Body of pancreas (tissue), 4 donors: ENCODE data around the gene POT1. TPM values are rescaled to one million over a fixed set of nuclear protein-coding genes. Genes with fewer than 3 reads are reported as not detected.

Source experiments
- ATAC-seq: fragments of 150-250 bp; one replicate; pipeline ENCODE4 v1.9.1; 2016
- DNase-seq, 4 donors: peaks; one replicate each; pipeline ENCODE4 v3.0.0-alpha.2; 2019
- H3K27ac ChIP-seq, 4 donors: fragments of 200-600 bp; sonication (generic); 1 replicate in 3 of 4; 2 replicates in 1 of 4; pipeline versions ENCODE4 v1.5.1 to v1.6.1; 2016 to 2019; ENCODE audit warnings: mild to moderate bottlenecking in 1 of 4, mixed read lengths in 1 of 4, moderate library complexity in 1 of 4
- H3K27me3 ChIP-seq, 2 donors: fragments of 200-600 bp; sonication (generic); one replicate each; pipeline ENCODE4 v1.6.0; 2016; ENCODE audit warnings: mild to moderate bottlenecking in 1 of 2
- H3K36me3 ChIP-seq, 2 donors: fragments of 200-600 bp; sonication (generic); replicated peaks in 1 of 2; 2 replicates each; pipeline ENCODE4 v1.5.1; 2016; ENCODE audit warnings: low read depth in 2 of 2; ENCODE audit not compliant: insufficient read depth in 1 of 2
- H3K4me1 ChIP-seq: fragments of 200-600 bp; sonication (generic); one replicate; pipeline ENCODE4 v1.6.0; 2016
- H3K4me3 ChIP-seq, 2 donors: fragments of 200-600 bp; sonication (generic); 1 replicate in 1 of 2; 2 replicates in 1 of 2; pipeline ENCODE4 v1.5.1; 2016 to 2019
- H3K9me3 ChIP-seq, 3 donors: fragments of 200-600 bp; sonication (generic); 1 replicate in 2 of 3; 2 replicates in 1 of 3; pipeline ENCODE4 v1.5.1; 2016
- POLR2A ChIP-seq, 3 donors: fragments of 450-650 bp; IDR thresholded peaks; one replicate each; pipeline ENCODE4 v1.6.1; 2016; ENCODE audit warnings: antibody characterized with exemption in 3 of 3, mild to moderate bottlenecking in 2 of 3
- whole genome bisulfite sequencing, 2 donors: methylation state at CpG; one replicate each; pipeline ENCODE4 v1.1.5; 2017; 5-methylcytosine and 5-hydroxymethylcytosine counted together
- intact Hi-C: fragments of 100-400 bp; cut with DNase I; formaldehyde crosslinking; loops from one replicate; pipeline ENCODE4 v1.15.1; 2023
- total RNA-seq, 2 donors: library from RNA; depleted of rRNA; stranded (reverse); fragments of >200 nt; gene quantifications; one replicate each; pipeline ENCODE4 v1.1.0, GENCODE V29; 2016
- TF ChIP-seq, protein P1 (sequence below), 7 experiments: fragments of 450-650 bp in 4 of 7; fragments of 200-600 bp in 3 of 7; sonication (generic) in 3 of 7; IDR thresholded peaks; one replicate each; pipeline ENCODE4 v1.5.1; 2016 to 2019; ENCODE audit warnings: antibody characterized with exemption in 7 of 7

POT1 gene
- total RNA-seq, 2 donors from 2014 or later = 3.3 to 5.4 TPM

- TF ChIP-seq POLR2A (IDR thresholded peaks at IDR 0.05) = no peak
- TF ChIP-seq, protein P1, sequence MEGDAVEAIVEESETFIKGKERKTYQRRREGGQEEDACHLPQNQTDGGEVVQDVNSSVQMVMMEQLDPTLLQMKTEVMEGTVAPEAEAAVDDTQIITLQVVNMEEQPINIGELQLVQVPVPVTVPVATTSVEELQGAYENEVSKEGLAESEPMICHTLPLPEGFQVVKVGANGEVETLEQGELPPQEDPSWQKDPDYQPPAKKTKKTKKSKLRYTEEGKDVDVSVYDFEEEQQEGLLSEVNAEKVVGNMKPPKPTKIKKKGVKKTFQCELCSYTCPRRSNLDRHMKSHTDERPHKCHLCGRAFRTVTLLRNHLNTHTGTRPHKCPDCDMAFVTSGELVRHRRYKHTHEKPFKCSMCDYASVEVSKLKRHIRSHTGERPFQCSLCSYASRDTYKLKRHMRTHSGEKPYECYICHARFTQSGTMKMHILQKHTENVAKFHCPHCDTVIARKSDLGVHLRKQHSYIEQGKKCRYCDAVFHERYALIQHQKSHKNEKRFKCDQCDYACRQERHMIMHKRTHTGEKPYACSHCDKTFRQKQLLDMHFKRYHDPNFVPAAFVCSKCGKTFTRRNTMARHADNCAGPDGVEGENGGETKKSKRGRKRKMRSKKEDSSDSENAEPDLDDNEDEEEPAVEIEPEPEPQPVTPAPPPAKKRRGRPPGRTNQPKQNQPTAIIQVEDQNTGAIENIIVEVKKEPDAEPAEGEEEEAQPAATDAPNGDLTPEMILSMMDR (IDR thresholded peaks at IDR 0.05) = no peak
- no peaks in the 10 kb centered on the region for H3K36me3 ChIP-seq
- 0 to 3% methylated on average over 1 of the region's 1 CpG for WGBS, 2 donors
- H3K27me3 ChIP-seq = no peaks in the 10 kb centered on the region
- ATAC-seq (no peak), DNase-seq (no peak)
- H3K4me3 ChIP-seq = peak overlapping the region in 1 of 2 donors; percentile 32
- peak overlapping the region in 3 of 4 donors; percentile 50 to 83 (median 79) for H3K27ac ChIP-seq
- peaks cover 7% of the 10 kb centered on the region for H3K4me1 ChIP-seq
- intact Hi-C loops = no loop called here
- H3K9me3 ChIP-seq = no peaks in the 10 kb centered on the region
Measured at GRCh38 chr7:124930173-124930623, 573 bp upstream of the POT1 start.

- peaks cover 7% of the 10 kb centered on the region for H3K4me1 ChIP-seq
- TF ChIP-seq, protein P1 (IDR thresholded peaks at IDR 0.05) = no peak
- no peak for TF ChIP-seq POLR2A (IDR thresholded peaks at IDR 0.05)
- H3K9me3 ChIP-seq = no peaks in the 10 kb centered on the region
- DNase-seq = no peak
- ATAC-seq = no peak
- no peak overlapping the region for H3K4me3 ChIP-seq
- H3K27me3 ChIP-seq = no peaks in the 10 kb centered on the region
- no peaks in the 10 kb centered on the region for H3K36me3 ChIP-seq
- intact Hi-C loops = no loop called here
- no peak overlapping the region for H3K27ac ChIP-seq
Measured at GRCh38 chr7:124924906-124925305, 4.7 kb downstream of the POT1 start.

- Histone ChIP-seq H3K36me3 (no peaks in the 10 kb centered on the region), H3K27me3 (no peaks in the 10 kb centered on the region), H3K4me3 (no peak overlapping the region), H3K4me1 (no peaks in the 10 kb centered on the region), H3K27ac (no peak overlapping the region), H3K9me3 (no peaks in the 10 kb centered on the region)
- intact Hi-C loops = no loop called here
- no peak for TF ChIP-seq POLR2A (IDR thresholded peaks at IDR 0.05)
- TF ChIP-seq, protein P1 (IDR thresholded peaks at IDR 0.05) = no peak
- DNase-seq (no peak), ATAC-seq (no peak)
Measured at GRCh38 chr7:124922200-124922599, 7.4 kb downstream of the POT1 start.

DNA sequence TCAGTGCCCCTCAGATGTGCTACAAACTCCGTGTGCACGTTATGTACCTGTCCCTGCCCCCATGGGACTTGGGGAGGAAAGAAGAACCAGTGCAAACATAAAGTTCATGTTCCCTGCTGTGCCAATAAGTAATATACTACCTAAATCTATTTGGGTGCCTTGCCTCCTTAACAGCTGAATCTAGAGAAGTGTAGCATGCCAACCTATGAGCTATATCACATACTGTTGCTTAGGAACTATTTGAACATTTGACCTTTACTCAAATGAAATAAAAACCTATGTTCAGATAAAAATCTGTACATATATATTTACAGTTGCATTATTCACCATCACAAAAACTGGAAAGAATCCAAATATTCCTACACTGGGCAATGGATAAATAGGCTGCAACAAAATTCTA is 9.8 kb downstream of the POT1 start:
- Histone ChIP-seq H3K4me3 (no peak overlapping the region), H3K9me3 (no peaks in the 10 kb centered on the region), H3K27ac (no peak overlapping the region), H3K4me1 (no peaks in the 10 kb centered on the region), H3K27me3 (no peaks in the 10 kb centered on the region), H3K36me3 (no peaks in the 10 kb centered on the region)
- whole genome bisulfite sequencing, 2 donors = 88 to 100% methylated on average over 2 of the region's 2 CpGs
- intact Hi-C loops = no loop called here
- ATAC-seq = no peak
- TF ChIP-seq POLR2A (IDR thresholded peaks at IDR 0.05) = no peak
- TF ChIP-seq, protein P1 (IDR thresholded peaks at IDR 0.05) = no peak
- DNase-seq = no peak

GRCh38 chr7:124918662-124919061 is 11.0 kb downstream of the POT1 start:
- TF ChIP-seq, protein P1 (IDR thresholded peaks at IDR 0.05) = no peak
- TF ChIP-seq POLR2A (IDR thresholded peaks at IDR 0.05) = no peak
- DNase-seq (no peak), ATAC-seq (no peak)
- H3K36me3 ChIP-seq = no peaks in the 10 kb centered on the region
- H3K27ac ChIP-seq = no peak overlapping the region
- intact Hi-C loops = no loop called here
- no peaks in the 10 kb centered on the region for H3K4me1 ChIP-seq
- WGBS, 2 donors = 87 to 89% methylated on average over 3 of the region's 3 CpGs
- no peaks in the 10 kb centered on the region for H3K27me3 ChIP-seq
- H3K4me3 ChIP-seq = no peak overlapping the region
- H3K9me3 ChIP-seq = no peaks in the 10 kb centered on the region
